ENCODE results near the gene COLEC11.
"Not testable (repeated sequence)": the region's sequence is repeated elsewhere in the genome, so short reads cannot be mapped to it uniquely, and the experiment has no call there.

COLEC11 gene

GRCh38 chr2:3574155-3574554, 20.8 kb upstream of the COLEC11 start (continued):
- TF ChIP-seq, protein P1, sequence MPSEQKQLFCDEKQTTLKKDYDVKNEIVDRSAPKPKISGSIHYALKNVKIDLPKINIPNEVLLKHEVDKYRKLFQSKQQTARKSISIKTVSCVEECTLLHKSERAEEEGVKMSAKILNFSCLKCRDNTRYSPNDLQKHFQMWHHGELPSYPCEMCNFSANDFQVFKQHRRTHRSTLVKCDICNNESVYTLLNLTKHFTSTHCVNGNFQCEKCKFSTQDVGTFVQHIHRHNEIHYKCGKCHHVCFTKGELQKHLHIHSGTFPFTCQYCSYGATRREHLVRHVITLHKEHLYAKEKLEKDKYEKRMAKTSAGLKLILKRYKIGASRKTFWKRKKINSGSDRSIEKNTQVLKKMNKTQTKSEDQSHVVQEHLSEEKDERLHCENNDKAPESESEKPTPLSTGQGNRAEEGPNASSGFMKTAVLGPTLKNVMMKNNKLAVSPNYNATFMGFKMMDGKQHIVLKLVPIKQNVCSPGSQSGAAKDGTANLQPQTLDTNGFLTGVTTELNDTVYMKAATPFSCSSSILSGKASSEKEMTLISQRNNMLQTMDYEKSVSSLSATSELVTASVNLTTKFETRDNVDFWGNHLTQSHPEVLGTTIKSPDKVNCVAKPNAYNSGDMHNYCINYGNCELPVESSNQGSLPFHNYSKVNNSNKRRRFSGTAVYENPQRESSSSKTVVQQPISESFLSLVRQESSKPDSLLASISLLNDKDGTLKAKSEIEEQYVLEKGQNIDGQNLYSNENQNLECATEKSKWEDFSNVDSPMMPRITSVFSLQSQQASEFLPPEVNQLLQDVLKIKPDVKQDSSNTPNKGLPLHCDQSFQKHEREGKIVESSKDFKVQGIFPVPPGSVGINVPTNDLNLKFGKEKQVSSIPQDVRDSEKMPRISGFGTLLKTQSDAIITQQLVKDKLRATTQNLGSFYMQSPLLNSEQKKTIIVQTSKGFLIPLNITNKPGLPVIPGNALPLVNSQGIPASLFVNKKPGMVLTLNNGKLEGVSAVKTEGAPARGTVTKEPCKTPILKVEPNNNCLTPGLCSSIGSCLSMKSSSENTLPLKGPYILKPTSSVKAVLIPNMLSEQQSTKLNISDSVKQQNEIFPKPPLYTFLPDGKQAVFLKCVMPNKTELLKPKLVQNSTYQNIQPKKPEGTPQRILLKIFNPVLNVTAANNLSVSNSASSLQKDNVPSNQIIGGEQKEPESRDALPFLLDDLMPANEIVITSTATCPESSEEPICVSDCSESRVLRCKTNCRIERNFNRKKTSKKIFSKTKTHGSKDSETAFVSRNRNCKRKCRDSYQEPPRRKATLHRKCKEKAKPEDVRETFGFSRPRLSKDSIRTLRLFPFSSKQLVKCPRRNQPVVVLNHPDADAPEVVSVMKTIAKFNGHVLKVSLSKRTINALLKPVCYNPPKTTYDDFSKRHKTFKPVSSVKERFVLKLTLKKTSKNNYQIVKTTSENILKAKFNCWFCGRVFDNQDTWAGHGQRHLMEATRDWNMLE (tag by site-specific recombination; conservative IDR thresholded peaks at IDR 0.05; ENCODE audit: low read depth) = no peak

DNA sequence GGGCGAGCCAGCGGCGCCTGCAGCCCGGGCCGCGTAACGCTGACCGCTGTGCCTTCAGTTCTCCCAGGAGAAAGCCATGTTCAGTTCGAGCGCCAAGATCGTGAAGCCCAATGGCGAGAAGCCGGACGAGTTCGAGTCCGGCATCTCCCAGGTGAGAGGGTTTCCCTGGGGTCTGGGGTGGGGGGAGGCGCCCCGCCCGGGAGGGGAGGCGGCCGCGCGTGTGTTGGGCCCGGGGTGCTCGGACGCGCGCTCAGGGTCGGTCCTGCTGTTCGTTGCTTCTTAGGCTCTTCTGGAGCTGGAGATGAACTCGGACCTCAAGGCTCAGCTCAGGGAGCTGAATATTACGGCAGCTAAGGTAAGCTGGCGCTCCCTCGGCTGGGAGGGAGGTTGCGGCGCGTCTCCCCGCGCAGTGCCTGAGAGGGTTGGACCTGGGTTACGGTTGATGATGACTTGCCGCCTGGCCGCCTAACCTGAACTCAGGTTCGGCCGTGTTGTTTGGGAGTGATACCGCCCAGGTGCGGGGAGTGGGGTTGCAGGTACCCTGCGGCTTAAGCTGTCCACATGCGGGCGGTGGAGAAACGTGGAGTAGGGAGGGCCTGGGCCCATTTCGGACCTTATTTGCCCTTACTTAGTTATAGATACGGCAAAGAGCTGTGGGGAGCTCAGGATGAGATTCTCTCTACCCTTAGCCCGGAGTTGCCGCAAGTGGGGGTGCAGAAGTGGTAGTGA, 19.2 kb upstream of the COLEC11 start:
- ChIA-PET CTCF (interaction anchor here (0.6 kb wide), 1 partner anchor 74 kb away, joined by 3 read pairs; no protein-coding TSS in a partner anchor), POLR2A (interaction anchor here (0.9 to 1.2 kb wide), 4 partner anchors 9 to 82 kb away, joined by 3 to 25 read pairs (median 4); partner anchors contain the start of gene RNASEH1)
- H3K9me3 ChIP-seq (ENCODE audit: control insufficient read depth, insufficient read depth, low read depth, low read length) = no peaks in the 10 kb centered on the region
- H3K4me3 ChIP-seq (ENCODE audit: low read depth, low read length) = peak overlapping the region; percentile 90
- H3K4me1 ChIP-seq (ENCODE audit: control insufficient read depth, insufficient read depth, low read length) = peaks cover 7% of the 10 kb centered on the region; the same call in 1 of the 2 replicates
- peaks cover 27 to 51% of the 10 kb centered on the region in 2 experiments for H3K36me3 ChIP-seq (ENCODE audit: control insufficient read depth in 2 of 2, insufficient read depth in 1 of 2, low read length in 2 of 2)
- TF ChIP-seq ZNF747 (tag by site-specific recombination; IDR thresholded peaks at IDR 0.05) (no peak), ZNF211 (tag by site-specific recombination; IDR thresholded peaks at IDR 0.05; ENCODE audit: low read depth) (no peak), ZFHX2 (tag by site-specific recombination; conservative IDR thresholded peaks at IDR 0.05) (no peak), ZNF449 (tag by site-specific recombination; IDR thresholded peaks at IDR 0.05) (no peak), ZNF223 (tag by site-specific recombination; IDR thresholded peaks at IDR 0.05) (no peak), ZSCAN18 (tag by site-specific recombination; IDR thresholded peaks at IDR 0.05) (no peak), ZNF133 (tag by site-specific recombination; IDR thresholded peaks at IDR 0.05) (no peak), ZNF692 (tag by site-specific recombination; IDR thresholded peaks at IDR 0.05) (no peak), TCF7L2 (IDR thresholded peaks at IDR 0.05; ENCODE audit: borderline replicate concordance, low read depth, low read length) (no peak), KLF7 (tag by site-specific recombination; IDR thresholded peaks at IDR 0.05; ENCODE audit: borderline replicate concordance) (no peak), ZNF292 (tag by site-specific recombination; IDR thresholded peaks at IDR 0.05; ENCODE audit: borderline replicate concordance, low read depth) (no peak), AEBP2 (tag by site-specific recombination; IDR thresholded peaks at IDR 0.05; ENCODE audit: borderline replicate concordance) (no peak)
- TF ChIP-seq, protein P2, sequence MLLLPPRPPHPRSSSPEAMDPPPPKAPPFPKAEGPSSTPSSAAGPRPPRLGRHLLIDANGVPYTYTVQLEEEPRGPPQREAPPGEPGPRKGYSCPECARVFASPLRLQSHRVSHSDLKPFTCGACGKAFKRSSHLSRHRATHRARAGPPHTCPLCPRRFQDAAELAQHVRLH (tag by site-specific recombination; IDR thresholded peaks at IDR 0.05) = no peak
- H3K27ac ChIP-seq (ENCODE audit: extremely low read depth, low read depth, low read length) = peak overlapping the region; percentile 97

- Histone ChIP-seq H3K36me3 (ENCODE audit: control insufficient read depth in 2 of 2, insufficient read depth in 1 of 2, low read length in 2 of 2) (peaks cover 30 to 57% of the 10 kb centered on the region in 2 experiments), H3K4me3 (ENCODE audit: low read depth, low read length) (peak overlapping the region; percentile 90), H3K27ac (ENCODE audit: extremely low read depth, low read depth, low read length) (peak overlapping the region; percentile 97)
- POLR2A ChIA-PET = interaction anchor here (0.6 to 1.2 kb wide), 5 partner anchors 9 to 82 kb away, joined by 3 to 25 read pairs (median 5); partner anchors contain the start of gene RNASEH1
- H3K4me1 ChIP-seq (ENCODE audit: control insufficient read depth, insufficient read depth, low read length); CTCF ChIA-PET; H3K9me3 ChIP-seq (ENCODE audit: control insufficient read depth, insufficient read depth, low read depth, low read length): not testable (repeated sequence)
Measured at GRCh38 chr2:3576263-3576630, 18.7 kb upstream of the COLEC11 start.

All from HEK293 (cell line).